Adrenal gland (tissue), 12 donors: ENCODE results near the gene CHRDL2. TPM values are rescaled to one million over a fixed set of nuclear protein-coding genes. Genes with fewer than 3 reads are reported as not detected.

Source experiments
- DNase-seq, 7 donors: peaks; one replicate each; pipeline ENCODE4 v3.0.0-alpha.2; 2019 to 2020
- H3K27ac ChIP-seq, 5 donors: fragments of 200-600 bp; sonication (generic) in 4 of 5; 1 replicate in 3 of 5; 2 replicates in 2 of 5; pipeline versions ENCODE4 v1.5.1 to v1.8.0; 2016 to 2020; ENCODE audit warnings: mild to moderate bottlenecking in 1 of 5
- H3K27me3 ChIP-seq: fragments of 200-600 bp; 2 replicates; pipeline ENCODE4 v1.8.0; 2021
- H3K36me3 ChIP-seq, 2 donors: fragments of 200-600 bp; replicated peaks in 1 of 2; 1 replicate in 1 of 2; 2 replicates in 1 of 2; pipeline versions ENCODE4 v1.5.1 to v1.8.0; 2018 to 2022
- H3K4me1 ChIP-seq, 2 donors: fragments of 200-600 bp; replicated peaks in 1 of 2; 1 replicate in 1 of 2; 2 replicates in 1 of 2; pipeline versions ENCODE4 v1.5.1 to v1.8.0; 2018 to 2021
- H3K4me3 ChIP-seq, 4 donors: fragments of 200-600 bp; sonication (generic) in 3 of 4; one replicate each; pipeline ENCODE4 v1.5.1; 2016 to 2018
- H3K9me3 ChIP-seq, 3 donors: fragments of 200-600 bp; sonication (generic) in 1 of 3; replicated peaks in 1 of 3; 1 replicate in 2 of 3; 2 replicates in 1 of 3; pipeline versions ENCODE4 v1.5.1 to v1.8.0; 2016 to 2021
- POLR2A ChIP-seq, 2 donors: fragments of 450-650 bp; IDR thresholded peaks; one replicate each; pipeline ENCODE4 v1.6.1; 2017; ENCODE audit warnings: antibody characterized with exemption in 2 of 2, mild to moderate bottlenecking in 2 of 2, moderate library complexity in 1 of 2
- WGBS, 4 donors: extraction: QIAGEN DNeasy Blood & Tissue Kit in 2 of 4; methylation state at CpG; one replicate each; pipeline versions ENCODE4 v1.1.5 to v1.1.7; 2013 to 2017; 5-methylcytosine and 5-hydroxymethylcytosine counted together
- intact Hi-C, 2 donors: fragments of 100-400 bp; cut with DNase I; formaldehyde crosslinking; loops; one replicate each; pipeline versions ENCODE4 v1.14.1 to v1.15.0; 2022 to 2023
- polyA plus RNA-seq, 3 donors: library from polyadenylated mRNA; stranded (reverse); fragments of 200-250 nt in 2 of 3; fragments of 350-450 nt in 1 of 3; fragmentation: Illumina TruSeq in 1 of 3; extraction: RNeasy Lipid Tissue Mini Kit (QIAGEN cat#74804) in 1 of 3; gene quantifications; one replicate each; pipeline ENCODE4 v1.2.3, GENCODE V29; 2013 to 2014
- total RNA-seq, 9 donors: library from RNA; depleted of rRNA in 4 of 9; stranded (reverse); fragments of >200 nt in 4 of 9; fragments of 120-200 nt in 1 of 9; fragmentation: NEBNext Ultra II Directional in 1 of 9; extraction: Animal tissue kit (Norgen Biotek cat#: 25700) in 1 of 9; gene quantifications; one replicate each; pipeline versions ENCODE4 v1.1.0 to v1.2.4, GENCODE V29; 2013 to 2023
- TF ChIP-seq, protein P1 (sequence below), 6 experiments: fragments of 450-650 bp in 4 of 6; fragments of 200-600 bp in 2 of 6; sonication (generic) in 1 of 6; IDR thresholded peaks; 1 replicate in 5 of 6; 2 replicates in 1 of 6; pipeline versions ENCODE4 v1.5.1 to v1.8.0; 2016 to 2021; ENCODE audit warnings: antibody characterized with exemption in 6 of 6, mild to moderate bottlenecking in 2 of 6, moderate library complexity in 1 of 6
- donor health status: healthy with polysubstance abuse.
- donor health status: Bipolar disorder and iron deficiency.
- donor health status: DM: yes; HTN: yes; CAD: no.
- donor health status: DM: no; HTN: no; CAD: no.
- donor health status: DM: no; HTN: no; CAD: no.
- donor health status: DM: yes; HTN: yes; CAD: no.

Gene CHRDL2
- total and polyA plus RNA-seq, 12 donors: 0.30 to 0.95 (median 0.72) TPM; not detected in 7

- Histone ChIP-seq H3K4me3 (no peak overlapping the region), H3K27me3 (no peaks in the 10 kb centered on the region), H3K27ac (no peak overlapping the region), H3K4me1 (peaks cover 0 to 6% of the 10 kb centered on the region in 2 donors), H3K36me3 (no peaks in the 10 kb centered on the region), H3K9me3 (no peaks in the 10 kb centered on the region)
- 80 to 87% (median 85%) methylated on average over 12 of the region's 12 CpGs for WGBS, 4 donors
- peak in 2 of 7 donors; percentile 4 to 8 for DNase-seq
- intact Hi-C loops: no loop called here
- no peak for TF ChIP-seq POLR2A (IDR thresholded peaks at IDR 0.05)
- TF ChIP-seq, protein P1, sequence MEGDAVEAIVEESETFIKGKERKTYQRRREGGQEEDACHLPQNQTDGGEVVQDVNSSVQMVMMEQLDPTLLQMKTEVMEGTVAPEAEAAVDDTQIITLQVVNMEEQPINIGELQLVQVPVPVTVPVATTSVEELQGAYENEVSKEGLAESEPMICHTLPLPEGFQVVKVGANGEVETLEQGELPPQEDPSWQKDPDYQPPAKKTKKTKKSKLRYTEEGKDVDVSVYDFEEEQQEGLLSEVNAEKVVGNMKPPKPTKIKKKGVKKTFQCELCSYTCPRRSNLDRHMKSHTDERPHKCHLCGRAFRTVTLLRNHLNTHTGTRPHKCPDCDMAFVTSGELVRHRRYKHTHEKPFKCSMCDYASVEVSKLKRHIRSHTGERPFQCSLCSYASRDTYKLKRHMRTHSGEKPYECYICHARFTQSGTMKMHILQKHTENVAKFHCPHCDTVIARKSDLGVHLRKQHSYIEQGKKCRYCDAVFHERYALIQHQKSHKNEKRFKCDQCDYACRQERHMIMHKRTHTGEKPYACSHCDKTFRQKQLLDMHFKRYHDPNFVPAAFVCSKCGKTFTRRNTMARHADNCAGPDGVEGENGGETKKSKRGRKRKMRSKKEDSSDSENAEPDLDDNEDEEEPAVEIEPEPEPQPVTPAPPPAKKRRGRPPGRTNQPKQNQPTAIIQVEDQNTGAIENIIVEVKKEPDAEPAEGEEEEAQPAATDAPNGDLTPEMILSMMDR (IDR thresholded peaks at IDR 0.05): no peak
These were observed 49.3 kb downstream of the CHRDL2 start for GRCh38 chr11:74681686-74682651.

- 86 to 93% (median 92%) methylated on average over 7 to 18 of the region's 18 CpGs for WGBS, 4 donors
- Histone ChIP-seq H3K4me3 (no peak overlapping the region), H3K36me3 (no peaks in the 10 kb centered on the region), H3K9me3 (no peaks in the 10 kb centered on the region), H3K27me3 (no peaks in the 10 kb centered on the region), H3K4me1 (peaks cover 0 to 6% of the 10 kb centered on the region in 2 donors), H3K27ac (no peak overlapping the region)
- DNase-seq: peak in 4 of 7 donors; percentile 1 to 12 (median 8)
- intact Hi-C loops: no loop called here
- TF ChIP-seq POLR2A (IDR thresholded peaks at IDR 0.05): no peak
- TF ChIP-seq, protein P1 (IDR thresholded peaks at IDR 0.05): no peak
These were observed 50.3 kb downstream of the CHRDL2 start for GRCh38 chr11:74680703-74681531.

DNA sequence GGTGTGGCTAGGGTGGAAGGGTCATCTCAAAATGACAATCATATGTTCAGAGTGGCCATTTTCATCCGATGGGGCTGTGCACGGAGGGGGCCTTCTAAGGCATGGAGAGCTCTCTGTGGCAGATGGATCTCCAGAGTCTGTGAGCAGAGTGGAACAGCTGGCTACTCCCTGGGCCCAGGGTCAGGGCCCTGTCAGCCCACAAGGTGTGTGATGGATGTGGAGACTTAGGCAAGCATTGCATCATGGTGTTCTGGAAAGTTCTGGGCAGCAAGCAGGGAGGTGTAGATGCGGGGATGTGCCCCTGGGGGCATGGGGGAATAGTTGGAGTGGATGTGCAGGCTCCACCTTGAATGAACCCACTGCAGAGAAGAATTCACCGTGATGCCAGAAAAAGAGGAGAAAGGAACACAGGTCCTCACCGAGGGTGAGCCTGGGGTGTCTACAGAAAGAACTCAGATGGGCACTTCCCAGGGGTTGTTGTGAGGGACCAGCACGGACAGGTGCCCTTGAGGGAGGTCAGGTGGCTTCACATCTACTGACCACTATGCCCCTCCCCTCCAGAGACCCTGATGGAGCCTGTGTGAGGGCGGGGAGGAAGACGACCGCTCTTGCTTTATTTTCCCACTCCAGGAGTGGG lies 51.1 kb downstream of the CHRDL2 start:
- TF ChIP-seq, protein P1 (IDR thresholded peaks at IDR 0.05): no peak
- no peak for TF ChIP-seq POLR2A (IDR thresholded peaks at IDR 0.05)
- Histone ChIP-seq H3K9me3 (no peaks in the 10 kb centered on the region), H3K27me3 (no peaks in the 10 kb centered on the region), H3K4me3 (no peak overlapping the region), H3K4me1 (peaks cover 0 to 6% of the 10 kb centered on the region in 2 donors), H3K36me3 (no peaks in the 10 kb centered on the region), H3K27ac (no peak overlapping the region)
- DNase-seq: peak in 4 of 7 donors; percentile 0 to 28 (median 8)
- 88 to 91% (median 90%) methylated on average over 6 to 9 of the region's 9 CpGs for WGBS, 4 donors
- intact Hi-C loops: no loop called here
